HepG2 (cell line): ENCODE measurements around the gene LYPD3.

Experiments
- POLR2A ChIP-seq, 2 experiments: IDR thresholded peaks; 2 replicates each; pipeline ENCODE4 v1.6.1; 2011; ENCODE audit warnings: low read depth in 2 of 2, low read length in 2 of 2, mild to moderate bottlenecking in 1 of 2, moderate library complexity in 1 of 2; ENCODE audit not compliant: insufficient read depth in 1 of 2
- ZBTB8A ChIP-seq: sonication (generic); formaldehyde crosslinking; IDR thresholded peaks from 2 replicates; pipeline ENCODE4 v1.4.0; 2020; ENCODE audit warnings: mild to moderate bottlenecking, low read depth, missing genetic modification reagents, borderline replicate concordance
- ZFP36L1 ChIP-seq: sonication (generic); formaldehyde crosslinking; IDR thresholded peaks from 2 replicates; pipeline ENCODE4 v1.8.0; 2022; ENCODE audit warnings: mild to moderate bottlenecking, missing genetic modification reagents, moderate library complexity
- ZNF34 ChIP-seq: sonication (generic); formaldehyde crosslinking; IDR thresholded peaks from 2 replicates; pipeline ENCODE4 v1.4.0; 2020; ENCODE audit warnings: mild to moderate bottlenecking, missing genetic modification reagents, borderline replicate concordance
- TF ChIP-seq, protein P1 (sequence below), 2 experiments: IDR thresholded peaks; 2 replicates each; pipeline ENCODE4 v1.6.1; 2011 to 2012; ENCODE audit warnings: low read length in 2 of 2, borderline replicate concordance in 1 of 2, low read depth in 1 of 2, mild to moderate bottlenecking in 1 of 2, moderate library complexity in 1 of 2

DNA sequence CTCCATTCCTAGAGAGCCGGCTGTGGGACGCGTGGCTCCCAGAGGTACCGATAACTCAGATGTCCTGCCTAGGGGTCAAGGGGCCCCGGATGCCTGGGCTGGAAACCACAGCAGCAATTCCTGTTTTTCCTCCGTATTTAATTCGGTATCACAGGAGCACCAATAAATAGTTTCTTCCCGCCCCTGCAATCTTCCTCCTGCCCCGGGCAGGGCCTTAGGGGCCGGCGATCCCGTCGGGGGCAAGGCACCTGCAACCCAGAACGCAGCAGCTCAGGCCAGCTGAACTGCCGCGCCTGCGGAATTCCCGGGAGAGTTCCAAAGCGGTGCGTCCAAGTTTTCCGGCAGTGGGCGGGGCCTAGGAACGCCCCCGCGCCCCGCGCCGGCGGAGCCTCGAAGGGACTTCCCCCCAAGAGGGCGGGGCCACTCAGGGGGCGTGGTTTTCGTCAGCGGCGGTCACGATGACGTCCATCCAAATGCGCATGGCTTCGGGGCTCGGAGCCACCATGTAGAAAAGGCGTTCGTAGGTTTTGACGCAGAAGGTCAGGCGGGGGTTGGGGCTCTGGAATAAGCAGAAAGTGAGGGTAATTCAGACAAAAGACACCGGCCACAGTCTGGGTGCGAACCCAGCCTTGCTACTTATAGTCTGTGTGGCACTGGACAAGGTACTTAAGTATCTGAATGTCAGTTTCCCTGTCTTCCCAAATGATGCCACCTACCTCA lies 9.7 kb upstream of the LYPD3 start:
- TF ChIP-seq ZBTB8A (CRISPR knock-in tag) (no peak), POLR2A (IDR thresholded peaks at IDR 0.05; ENCODE audit: insufficient read depth in 1 of 2, low read depth in 2 of 2, low read length in 2 of 2) (no peak), ZNF34 (no peak), ZFP36L1 (CRISPR knock-in tag) (no peak)
- TF ChIP-seq, protein P1, sequence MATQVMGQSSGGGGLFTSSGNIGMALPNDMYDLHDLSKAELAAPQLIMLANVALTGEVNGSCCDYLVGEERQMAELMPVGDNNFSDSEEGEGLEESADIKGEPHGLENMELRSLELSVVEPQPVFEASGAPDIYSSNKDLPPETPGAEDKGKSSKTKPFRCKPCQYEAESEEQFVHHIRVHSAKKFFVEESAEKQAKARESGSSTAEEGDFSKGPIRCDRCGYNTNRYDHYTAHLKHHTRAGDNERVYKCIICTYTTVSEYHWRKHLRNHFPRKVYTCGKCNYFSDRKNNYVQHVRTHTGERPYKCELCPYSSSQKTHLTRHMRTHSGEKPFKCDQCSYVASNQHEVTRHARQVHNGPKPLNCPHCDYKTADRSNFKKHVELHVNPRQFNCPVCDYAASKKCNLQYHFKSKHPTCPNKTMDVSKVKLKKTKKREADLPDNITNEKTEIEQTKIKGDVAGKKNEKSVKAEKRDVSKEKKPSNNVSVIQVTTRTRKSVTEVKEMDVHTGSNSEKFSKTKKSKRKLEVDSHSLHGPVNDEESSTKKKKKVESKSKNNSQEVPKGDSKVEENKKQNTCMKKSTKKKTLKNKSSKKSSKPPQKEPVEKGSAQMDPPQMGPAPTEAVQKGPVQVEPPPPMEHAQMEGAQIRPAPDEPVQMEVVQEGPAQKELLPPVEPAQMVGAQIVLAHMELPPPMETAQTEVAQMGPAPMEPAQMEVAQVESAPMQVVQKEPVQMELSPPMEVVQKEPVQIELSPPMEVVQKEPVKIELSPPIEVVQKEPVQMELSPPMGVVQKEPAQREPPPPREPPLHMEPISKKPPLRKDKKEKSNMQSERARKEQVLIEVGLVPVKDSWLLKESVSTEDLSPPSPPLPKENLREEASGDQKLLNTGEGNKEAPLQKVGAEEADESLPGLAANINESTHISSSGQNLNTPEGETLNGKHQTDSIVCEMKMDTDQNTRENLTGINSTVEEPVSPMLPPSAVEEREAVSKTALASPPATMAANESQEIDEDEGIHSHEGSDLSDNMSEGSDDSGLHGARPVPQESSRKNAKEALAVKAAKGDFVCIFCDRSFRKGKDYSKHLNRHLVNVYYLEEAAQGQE (IDR thresholded peaks at IDR 0.05; ENCODE audit: borderline replicate concordance in 1 of 2, low read depth in 1 of 2, low read length in 2 of 2), result no peak
